ENCODE data around the gene CCDC183.
"Not testable (repeated sequence)": the region's sequence is repeated elsewhere in the genome, so short reads cannot be mapped to it uniquely, and the experiment has no call there.

Gene CCDC183

GRCh38 chr9:136760834-136761544, 35.1 kb upstream of the CCDC183 start:
- DNase-seq, result peak; percentile 53

GRCh38 chr9:136761545-136761981, 34.6 kb upstream of the CCDC183 start:
- DNase-seq, result no peak

- DNase-seq, result no peak
Observed at GRCh38 chr9:136762221-136762691, 33.9 kb upstream of the CCDC183 start.

- DNase-seq, result peak; percentile 42
Observed at GRCh38 chr9:136762915-136763648, 33.1 kb upstream of the CCDC183 start.

GRCh38 chr9:136763649-136764035, 32.5 kb upstream of the CCDC183 start:
- DNase-seq, result no peak

GRCh38 chr9:136764301-136764891, 31.7 kb upstream of the CCDC183 start, which contains the start of gene LCN15:
Gene LCN15 (minus strand): TSS chr9:136764518. CDS start chr9:136764488, 30 bp downstream.
- DNase-seq, result peak; percentile 96

GRCh38 chr9:136765041-136765440, 31.1 kb upstream of the CCDC183 start:
- DNase-seq, result peak; percentile 19

- DNase-seq, result not testable (repeated sequence)
Observed at GRCh38 chr9:136765745-136766409, 30.3 kb upstream of the CCDC183 start.

- DNase-seq, result peak; percentile 86
Observed at GRCh38 chr9:136766410-136767120, 29.6 kb upstream of the CCDC183 start.

- DNase-seq, result peak; percentile 55
Observed at GRCh38 chr9:136769710-136770191, 26.4 kb upstream of the CCDC183 start.

- no peak for DNase-seq
Observed at GRCh38 chr9:136771907-136772415, 24.2 kb upstream of the CCDC183 start.

- DNase-seq, result no peak
Observed at GRCh38 chr9:136773386-136774044, 22.6 kb upstream of the CCDC183 start.

GRCh38 chr9:136774416-136775045, 21.6 kb upstream of the CCDC183 start:
- no peak for DNase-seq

- no peak for DNase-seq
Observed at GRCh38 chr9:136775191-136775590, 20.9 kb upstream of the CCDC183 start.

GRCh38 chr9:136776947-136777346, 19.2 kb upstream of the CCDC183 start:
- DNase-seq, result no peak

- no peak for DNase-seq
Observed at GRCh38 chr9:136777359-136777758, 18.8 kb upstream of the CCDC183 start.

- no peak for DNase-seq
Observed at GRCh38 chr9:136779808-136780207, 16.3 kb upstream of the CCDC183 start.

GRCh38 chr9:136782452-136782851, 13.7 kb upstream of the CCDC183 start:
- no peak for DNase-seq

- DNase-seq, result peak; percentile 45
Observed at GRCh38 chr9:136784249-136784996, 11.7 kb upstream of the CCDC183 start.

- no peak for DNase-seq
Observed at GRCh38 chr9:136784997-136785361, 11.2 kb upstream of the CCDC183 start.
